ENCODE measurements around the gene PDE7B.

DNA sequence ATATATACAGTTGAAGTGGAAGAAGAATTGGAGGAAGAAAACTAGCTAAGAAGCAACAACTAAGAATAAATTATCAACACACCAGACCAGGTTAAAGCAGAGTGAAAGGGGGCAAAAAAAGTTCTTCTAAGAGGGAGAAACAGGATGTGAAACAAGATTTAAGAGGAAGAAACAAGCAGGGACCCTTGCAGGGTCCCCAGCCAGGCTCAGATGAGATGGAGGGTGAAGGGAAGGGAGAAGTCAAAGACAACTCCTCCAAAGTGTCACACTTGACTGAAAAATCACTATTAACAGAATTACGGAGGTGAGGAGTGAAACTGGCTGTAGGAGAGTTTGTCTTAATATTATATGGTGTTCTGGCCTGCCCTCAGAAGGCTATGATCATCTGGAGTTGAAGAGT lies 333.2 kb downstream of the PDE7B start:
- TF ChIP-seq, protein P1, sequence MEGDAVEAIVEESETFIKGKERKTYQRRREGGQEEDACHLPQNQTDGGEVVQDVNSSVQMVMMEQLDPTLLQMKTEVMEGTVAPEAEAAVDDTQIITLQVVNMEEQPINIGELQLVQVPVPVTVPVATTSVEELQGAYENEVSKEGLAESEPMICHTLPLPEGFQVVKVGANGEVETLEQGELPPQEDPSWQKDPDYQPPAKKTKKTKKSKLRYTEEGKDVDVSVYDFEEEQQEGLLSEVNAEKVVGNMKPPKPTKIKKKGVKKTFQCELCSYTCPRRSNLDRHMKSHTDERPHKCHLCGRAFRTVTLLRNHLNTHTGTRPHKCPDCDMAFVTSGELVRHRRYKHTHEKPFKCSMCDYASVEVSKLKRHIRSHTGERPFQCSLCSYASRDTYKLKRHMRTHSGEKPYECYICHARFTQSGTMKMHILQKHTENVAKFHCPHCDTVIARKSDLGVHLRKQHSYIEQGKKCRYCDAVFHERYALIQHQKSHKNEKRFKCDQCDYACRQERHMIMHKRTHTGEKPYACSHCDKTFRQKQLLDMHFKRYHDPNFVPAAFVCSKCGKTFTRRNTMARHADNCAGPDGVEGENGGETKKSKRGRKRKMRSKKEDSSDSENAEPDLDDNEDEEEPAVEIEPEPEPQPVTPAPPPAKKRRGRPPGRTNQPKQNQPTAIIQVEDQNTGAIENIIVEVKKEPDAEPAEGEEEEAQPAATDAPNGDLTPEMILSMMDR (IDR thresholded peaks at IDR 0.05 in 8 of 11, conservative IDR thresholded peaks at IDR 0.05 in 3 of 11) = no peak
- no peak for TF ChIP-seq POLR2AphosphoS5 (IDR thresholded peaks at IDR 0.05)
